A673 (cell line): ENCODE measurements around the gene PHKB. TPM values are rescaled to one million over a fixed set of nuclear protein-coding genes. Genes with fewer than 3 reads are reported as not detected.

Experiments used
- BruUV-seq: library from RNA; stranded (reverse); fragments of 400-500 nt; replicated peaks from 2 replicates; lab custom pipeline; 2021; lab: Mats Ljungman, UMichigan
- CTCF ChIA-PET: fragments of 300-600 bp; sonication (Branson Sonifier 250); formaldehyde crosslinking; loops from one replicate; lab custom pipeline; 2022; ENCODE audit warnings: antibody characterized with exemption; lab: Charles Lee
- POLR2A ChIA-PET: fragments of 300-600 bp; sonication (Branson Sonifier 250); formaldehyde crosslinking; loops from one replicate; lab custom pipeline; 2022; ENCODE audit warnings: antibody characterized with exemption; ENCODE audit not compliant: low non-redundant PET; lab: Charles Lee
- DNase-seq: peaks from one replicate; pipeline ENCODE4 v3.0.0-alpha.2; 2015; ENCODE audit warnings: low spot score
- H3K27ac ChIP-seq: fragments of 200-600 bp; sonication (generic); 2 replicates; pipeline ENCODE4 v1.5.1; 2016; ENCODE audit warnings: mixed run types, low read depth, mild to moderate bottlenecking, mixed read lengths, antibody characterized with exemption, low read length; ENCODE audit not compliant: poor library complexity, severe bottlenecking
- H3K27me3 ChIP-seq: fragments of 200-600 bp; sonication (generic); replicated peaks from 2 replicates; pipeline ENCODE4 v1.6.1; 2017; ENCODE audit warnings: mixed run types, low read depth, mild to moderate bottlenecking, mixed read lengths, antibody characterized with exemption, low read length; ENCODE audit not compliant: insufficient read depth, poor library complexity
- H3K36me3 ChIP-seq: fragments of 200-600 bp; sonication (generic); 2 replicates; pipeline ENCODE4 v1.6.1; 2016; ENCODE audit warnings: mixed run types, mild to moderate bottlenecking, mixed read lengths, antibody characterized with exemption, low read length; ENCODE audit not compliant: insufficient read depth, poor library complexity, severe bottlenecking
- H3K4me1 ChIP-seq: fragments of 200-600 bp; sonication (generic); 2 replicates; pipeline ENCODE4 v1.6.1; 2017; ENCODE audit warnings: mixed run types, mild to moderate bottlenecking, mixed read lengths, antibody characterized with exemption, low read length; ENCODE audit not compliant: insufficient read depth, poor library complexity, severe bottlenecking
- H3K4me3 ChIP-seq: fragments of 200-600 bp; sonication (generic); 2 replicates; pipeline ENCODE4 v1.5.1; 2016; ENCODE audit warnings: low read depth, mixed run types, mild to moderate bottlenecking, mixed read lengths, low read length; ENCODE audit not compliant: poor library complexity, severe bottlenecking
- H3K9me3 ChIP-seq: fragments of 200-600 bp; sonication (generic); 2 replicates; pipeline ENCODE4 v1.6.1; 2016; ENCODE audit warnings: mixed run types, low read depth, mild to moderate bottlenecking, mixed read lengths, antibody characterized with exemption, low read length; ENCODE audit not compliant: poor library complexity, severe bottlenecking
- EZH2 ChIP-seq: fragments of 200-600 bp; sonication (generic); IDR thresholded peaks from 2 replicates; pipeline ENCODE4 v1.6.1; 2017; ENCODE audit warnings: borderline replicate concordance, low read depth, mild to moderate bottlenecking, mixed read lengths, antibody characterized with exemption, low read length; ENCODE audit not compliant: poor library complexity, severe bottlenecking
- intact Hi-C: fragments of 100-400 bp; cut with micrococcal nuclease; formaldehyde crosslinking; loops from one replicate; pipeline ENCODE4 v1.10.0; 2022; ENCODE audit not compliant: unreplicated experiment
- total RNA-seq: library from RNA; stranded (reverse); gene quantifications from 2 replicates; pipeline ENCODE4 v1.2.3, GENCODE V29; 2021
- TF ChIP-seq, protein P1 (sequence below): fragments of 300-800, 200-600 bp; sonication (generic); conservative IDR thresholded peaks from 2 replicates; pipeline ENCODE4 v1.5.1; 2017; ENCODE audit warnings: low read depth, mild to moderate bottlenecking, antibody characterized with exemption, low read length, moderate library complexity, mixed read lengths

Gene PHKB
- total RNA-seq, 1 experiment from 2014 or later: 50.6 TPM

DNA sequence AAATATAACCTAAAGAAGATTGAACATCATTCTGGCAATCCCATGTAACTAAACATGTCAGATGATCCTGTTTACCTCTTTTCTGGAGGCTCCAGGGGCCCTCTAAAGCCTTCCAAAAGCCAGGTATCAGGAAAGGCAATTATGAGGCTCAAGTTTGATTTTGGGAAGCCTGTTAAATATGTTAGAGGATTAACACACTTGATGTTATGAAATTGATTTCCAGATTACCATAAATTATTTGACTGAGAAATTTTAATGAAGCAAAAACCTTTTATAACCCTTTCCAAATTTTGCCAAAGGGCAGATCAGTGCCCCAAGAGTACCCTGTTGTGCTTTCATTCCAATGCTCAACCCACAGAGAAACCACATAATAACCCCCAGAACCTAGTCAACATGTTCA is 29.3 kb downstream of the PHKB start:
- H3K9me3 ChIP-seq: peaks cover 34% of the 10 kb centered on the region
- no peak overlapping the region for H3K4me3 ChIP-seq
- ChIA-PET POLR2A (no interaction called here), CTCF (no interaction called here)
- no TSS peak for BruUV-seq
- peaks cover 4% of the 10 kb centered on the region for H3K4me1 ChIP-seq
- H3K27me3 ChIP-seq: no peaks in the 10 kb centered on the region
- intact Hi-C loops: no loop called here
- TF ChIP-seq EZH2: no peak
- TF ChIP-seq, protein P1, sequence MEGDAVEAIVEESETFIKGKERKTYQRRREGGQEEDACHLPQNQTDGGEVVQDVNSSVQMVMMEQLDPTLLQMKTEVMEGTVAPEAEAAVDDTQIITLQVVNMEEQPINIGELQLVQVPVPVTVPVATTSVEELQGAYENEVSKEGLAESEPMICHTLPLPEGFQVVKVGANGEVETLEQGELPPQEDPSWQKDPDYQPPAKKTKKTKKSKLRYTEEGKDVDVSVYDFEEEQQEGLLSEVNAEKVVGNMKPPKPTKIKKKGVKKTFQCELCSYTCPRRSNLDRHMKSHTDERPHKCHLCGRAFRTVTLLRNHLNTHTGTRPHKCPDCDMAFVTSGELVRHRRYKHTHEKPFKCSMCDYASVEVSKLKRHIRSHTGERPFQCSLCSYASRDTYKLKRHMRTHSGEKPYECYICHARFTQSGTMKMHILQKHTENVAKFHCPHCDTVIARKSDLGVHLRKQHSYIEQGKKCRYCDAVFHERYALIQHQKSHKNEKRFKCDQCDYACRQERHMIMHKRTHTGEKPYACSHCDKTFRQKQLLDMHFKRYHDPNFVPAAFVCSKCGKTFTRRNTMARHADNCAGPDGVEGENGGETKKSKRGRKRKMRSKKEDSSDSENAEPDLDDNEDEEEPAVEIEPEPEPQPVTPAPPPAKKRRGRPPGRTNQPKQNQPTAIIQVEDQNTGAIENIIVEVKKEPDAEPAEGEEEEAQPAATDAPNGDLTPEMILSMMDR: no peak
- no peaks in the 10 kb centered on the region for H3K36me3 ChIP-seq
- H3K27ac ChIP-seq: no peak overlapping the region
- no peak for DNase-seq

DNA sequence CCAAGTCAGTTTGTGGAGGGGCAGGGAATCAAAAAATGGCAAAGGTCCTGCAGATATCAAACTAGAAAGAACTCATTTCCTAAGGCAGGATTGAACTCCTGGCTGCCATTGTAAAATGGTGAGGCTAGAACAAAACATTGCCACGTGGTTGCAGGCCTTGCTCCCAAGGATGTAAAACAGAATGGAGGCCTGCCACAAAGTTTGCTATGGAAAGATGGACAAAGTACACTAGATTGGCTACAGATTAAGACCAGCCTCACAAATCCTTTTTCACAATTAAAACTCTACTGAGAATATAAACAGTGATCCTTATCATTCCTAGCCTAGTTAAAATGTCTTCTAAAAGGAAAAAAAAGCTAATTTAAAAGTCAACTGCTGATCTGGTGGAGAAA is 30.9 kb downstream of the PHKB start:
- Histone ChIP-seq H3K4me1 (peaks cover 4% of the 10 kb centered on the region), H3K27me3 (no peaks in the 10 kb centered on the region), H3K9me3 (peaks cover 34% of the 10 kb centered on the region), H3K36me3 (no peaks in the 10 kb centered on the region), H3K4me3 (no peak overlapping the region), H3K27ac (no peak overlapping the region)
- BruUV-seq: no TSS peak
- intact Hi-C loops: no loop called here
- ChIA-PET POLR2A (interaction anchor here (0.6 kb wide), 1 partner anchor 10 kb away, joined by 3 read pairs; no protein-coding TSS in a partner anchor), CTCF (no interaction called here)
- DNase-seq: no peak
- no peak for TF ChIP-seq EZH2
- TF ChIP-seq, protein P1: no peak

DNA sequence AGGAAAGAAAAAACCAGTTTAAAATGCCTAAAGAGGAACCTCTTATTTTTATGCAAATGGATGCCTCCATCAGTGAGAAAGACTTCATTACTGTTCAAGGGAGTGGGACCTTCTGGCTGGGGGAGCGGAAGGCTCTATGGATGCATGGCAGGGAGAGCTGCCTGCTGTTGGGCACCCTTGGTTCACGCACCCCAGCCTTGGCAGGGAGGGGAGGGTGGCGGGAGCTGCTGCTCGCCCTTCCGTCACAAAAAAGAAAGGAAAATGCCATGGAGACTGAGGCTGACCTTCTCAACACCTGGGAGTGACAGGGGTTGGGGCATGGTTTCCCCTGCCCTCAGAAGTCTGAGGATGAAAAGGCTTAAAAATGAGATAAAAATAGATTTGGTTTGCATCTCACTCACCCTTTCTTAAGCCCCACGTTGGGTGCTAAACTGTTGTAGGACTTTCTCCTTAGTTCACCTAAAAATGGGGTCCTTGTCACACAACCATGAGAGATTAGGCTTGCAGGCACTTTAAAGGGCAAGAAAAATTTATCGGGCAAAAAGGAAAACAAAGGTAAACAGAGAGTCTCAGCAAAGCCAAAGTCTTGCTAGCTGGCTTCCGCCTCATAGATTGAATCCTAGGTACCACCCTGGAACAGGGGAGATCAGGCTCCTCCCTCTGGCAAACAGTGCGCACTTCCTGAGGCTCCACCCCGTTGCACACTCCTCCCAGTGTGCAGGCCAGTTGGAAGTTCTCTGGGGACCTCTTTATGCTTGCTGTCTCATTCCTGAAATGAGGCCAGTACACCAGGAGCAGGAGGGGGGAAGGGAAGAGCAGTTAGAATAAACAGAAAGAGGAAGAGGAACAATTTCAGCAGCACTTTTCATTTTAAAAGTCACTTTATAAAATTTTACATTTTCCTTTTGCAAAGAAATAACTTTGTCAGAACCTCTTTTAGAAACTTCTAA is 31.6 kb downstream of the PHKB start:
- H3K27me3 ChIP-seq: no peaks in the 10 kb centered on the region
- CTCF ChIA-PET: no interaction called here

More for the DNA sequence above, 31.6 kb downstream of the PHKB start:
- intact Hi-C loops: no loop called here
- Histone ChIP-seq H3K36me3 (no peaks in the 10 kb centered on the region), H3K9me3 (peaks cover 32% of the 10 kb centered on the region), H3K4me3 (no peak overlapping the region), H3K27ac (no peak overlapping the region), H3K4me1 (peaks cover 4% of the 10 kb centered on the region)
- no TSS peak for BruUV-seq
- POLR2A ChIA-PET: interaction anchor here (0.6 kb wide), 1 partner anchor 11 kb away, joined by 3 read pairs; no protein-coding TSS in a partner anchor
- peak; percentile 39 for DNase-seq
- TF ChIP-seq, protein P1: no peak
- TF ChIP-seq EZH2: no peak
